HL-60 (cell line): ENCODE measurements around the gene LY86.
"Not testable (repeated sequence)": the region's sequence is repeated elsewhere in the genome, so short reads cannot be mapped to it uniquely, and the experiment has no call there.

Experiments
- DNase-seq, 2 experiments: peaks; one replicate each; pipeline ENCODE4 v3.0.0-alpha.2; 2010 to 2020; ENCODE audit warnings: low read depth in 1 of 2, low spot score in 1 of 2
- H3K27ac ChIP-seq: fragments of 250-450 bp; sonication (Bioruptor Pico); replicated peaks from 2 replicates; pipeline ENCODE4 v1.5.1; 2020; ENCODE audit warnings: mild to moderate bottlenecking, moderate library complexity
- H3K27me3 ChIP-seq: fragments of 250-450 bp; sonication (Bioruptor Pico); 2 replicates; pipeline ENCODE4 v1.5.1; 2021; ENCODE audit warnings: mild to moderate bottlenecking, moderate library complexity; ENCODE audit not compliant: insufficient read depth, poor library complexity, severe bottlenecking
- H3K4me3 ChIP-seq: replicated peaks from 2 replicates; pipeline ENCODE4 v1.5.1; 2011; ENCODE audit warnings: mild to moderate bottlenecking, control low read depth, low read length; ENCODE audit not compliant: insufficient read depth
- GABPA ChIP-seq: IDR thresholded peaks from 2 replicates; pipeline ENCODE4 v1.6.1; 2012; ENCODE audit warnings: low read depth
- POLR2AphosphoS5 ChIP-seq: IDR thresholded peaks from 2 replicates; pipeline ENCODE4 v1.6.1; 2012; ENCODE audit warnings: low read depth
- SPI1 ChIP-seq: IDR thresholded peaks from 2 replicates; pipeline ENCODE4 v1.6.1; 2012; ENCODE audit warnings: low read depth, mild to moderate bottlenecking, borderline replicate concordance
- TF ChIP-seq, protein P1 (sequence below): IDR thresholded peaks from one replicate; pipeline ENCODE4 v1.5.1; 2011; ENCODE audit warnings: low read length, control low read depth, inconsistent platforms; ENCODE audit not compliant: insufficient read depth
- TF ChIP-seq, protein P2 (sequence below): IDR thresholded peaks from 2 replicates; pipeline ENCODE4 v1.6.1; 2012; ENCODE audit warnings: low read depth; ENCODE audit not compliant: insufficient replicate concordance

The LY86 gene

DNA sequence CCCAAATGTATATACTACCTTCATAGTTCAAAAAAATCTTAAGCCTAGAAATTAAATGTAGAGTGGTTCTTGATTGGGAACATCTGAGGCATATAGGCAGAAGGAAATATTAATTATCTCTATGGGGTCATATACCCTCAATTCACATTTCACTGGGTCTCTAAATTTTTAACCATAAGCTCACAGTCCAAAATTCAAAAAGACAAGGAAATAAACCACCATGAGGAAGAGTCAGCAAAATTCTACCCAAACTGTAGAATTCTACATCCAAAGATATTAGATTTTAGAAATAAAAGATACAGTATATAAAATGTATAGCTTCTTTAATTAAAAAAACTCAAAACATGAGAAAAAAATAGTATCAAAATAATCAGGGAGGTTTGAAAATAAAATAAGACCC lies 15.5 kb downstream of the LY86 start:
- TF ChIP-seq, protein P1, sequence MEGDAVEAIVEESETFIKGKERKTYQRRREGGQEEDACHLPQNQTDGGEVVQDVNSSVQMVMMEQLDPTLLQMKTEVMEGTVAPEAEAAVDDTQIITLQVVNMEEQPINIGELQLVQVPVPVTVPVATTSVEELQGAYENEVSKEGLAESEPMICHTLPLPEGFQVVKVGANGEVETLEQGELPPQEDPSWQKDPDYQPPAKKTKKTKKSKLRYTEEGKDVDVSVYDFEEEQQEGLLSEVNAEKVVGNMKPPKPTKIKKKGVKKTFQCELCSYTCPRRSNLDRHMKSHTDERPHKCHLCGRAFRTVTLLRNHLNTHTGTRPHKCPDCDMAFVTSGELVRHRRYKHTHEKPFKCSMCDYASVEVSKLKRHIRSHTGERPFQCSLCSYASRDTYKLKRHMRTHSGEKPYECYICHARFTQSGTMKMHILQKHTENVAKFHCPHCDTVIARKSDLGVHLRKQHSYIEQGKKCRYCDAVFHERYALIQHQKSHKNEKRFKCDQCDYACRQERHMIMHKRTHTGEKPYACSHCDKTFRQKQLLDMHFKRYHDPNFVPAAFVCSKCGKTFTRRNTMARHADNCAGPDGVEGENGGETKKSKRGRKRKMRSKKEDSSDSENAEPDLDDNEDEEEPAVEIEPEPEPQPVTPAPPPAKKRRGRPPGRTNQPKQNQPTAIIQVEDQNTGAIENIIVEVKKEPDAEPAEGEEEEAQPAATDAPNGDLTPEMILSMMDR, result no peak
- TF ChIP-seq GABPA (no peak), POLR2AphosphoS5 (no peak), SPI1 (no peak)
- TF ChIP-seq, protein P2, sequence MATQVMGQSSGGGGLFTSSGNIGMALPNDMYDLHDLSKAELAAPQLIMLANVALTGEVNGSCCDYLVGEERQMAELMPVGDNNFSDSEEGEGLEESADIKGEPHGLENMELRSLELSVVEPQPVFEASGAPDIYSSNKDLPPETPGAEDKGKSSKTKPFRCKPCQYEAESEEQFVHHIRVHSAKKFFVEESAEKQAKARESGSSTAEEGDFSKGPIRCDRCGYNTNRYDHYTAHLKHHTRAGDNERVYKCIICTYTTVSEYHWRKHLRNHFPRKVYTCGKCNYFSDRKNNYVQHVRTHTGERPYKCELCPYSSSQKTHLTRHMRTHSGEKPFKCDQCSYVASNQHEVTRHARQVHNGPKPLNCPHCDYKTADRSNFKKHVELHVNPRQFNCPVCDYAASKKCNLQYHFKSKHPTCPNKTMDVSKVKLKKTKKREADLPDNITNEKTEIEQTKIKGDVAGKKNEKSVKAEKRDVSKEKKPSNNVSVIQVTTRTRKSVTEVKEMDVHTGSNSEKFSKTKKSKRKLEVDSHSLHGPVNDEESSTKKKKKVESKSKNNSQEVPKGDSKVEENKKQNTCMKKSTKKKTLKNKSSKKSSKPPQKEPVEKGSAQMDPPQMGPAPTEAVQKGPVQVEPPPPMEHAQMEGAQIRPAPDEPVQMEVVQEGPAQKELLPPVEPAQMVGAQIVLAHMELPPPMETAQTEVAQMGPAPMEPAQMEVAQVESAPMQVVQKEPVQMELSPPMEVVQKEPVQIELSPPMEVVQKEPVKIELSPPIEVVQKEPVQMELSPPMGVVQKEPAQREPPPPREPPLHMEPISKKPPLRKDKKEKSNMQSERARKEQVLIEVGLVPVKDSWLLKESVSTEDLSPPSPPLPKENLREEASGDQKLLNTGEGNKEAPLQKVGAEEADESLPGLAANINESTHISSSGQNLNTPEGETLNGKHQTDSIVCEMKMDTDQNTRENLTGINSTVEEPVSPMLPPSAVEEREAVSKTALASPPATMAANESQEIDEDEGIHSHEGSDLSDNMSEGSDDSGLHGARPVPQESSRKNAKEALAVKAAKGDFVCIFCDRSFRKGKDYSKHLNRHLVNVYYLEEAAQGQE, result no peak
- H3K27me3 ChIP-seq, result no peaks in the 10 kb centered on the region
- DNase-seq, result no peak
- no peak overlapping the region for H3K27ac ChIP-seq
- no peak overlapping the region for H3K4me3 ChIP-seq

DNA sequence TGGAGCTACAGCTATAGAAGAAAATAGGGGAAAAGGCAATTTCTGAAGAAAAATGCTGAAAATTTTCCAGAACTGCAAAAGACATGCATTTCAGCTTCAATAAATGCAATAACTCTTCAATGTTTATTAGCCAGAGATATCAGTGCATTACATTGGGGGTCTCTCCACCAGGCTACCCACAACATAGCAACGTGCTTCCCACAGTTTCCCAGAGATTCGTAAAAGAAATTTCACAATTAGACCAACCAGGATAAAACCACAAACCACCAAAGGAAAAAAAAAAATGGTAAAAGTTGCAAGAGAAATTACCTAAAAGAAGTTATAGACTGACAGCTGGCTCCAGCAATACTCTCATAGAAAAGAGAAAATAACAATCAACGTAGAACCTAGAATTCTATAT lies 16.0 kb downstream of the LY86 start:
- no peak for DNase-seq
- no peak overlapping the region for H3K27ac ChIP-seq

DNA sequence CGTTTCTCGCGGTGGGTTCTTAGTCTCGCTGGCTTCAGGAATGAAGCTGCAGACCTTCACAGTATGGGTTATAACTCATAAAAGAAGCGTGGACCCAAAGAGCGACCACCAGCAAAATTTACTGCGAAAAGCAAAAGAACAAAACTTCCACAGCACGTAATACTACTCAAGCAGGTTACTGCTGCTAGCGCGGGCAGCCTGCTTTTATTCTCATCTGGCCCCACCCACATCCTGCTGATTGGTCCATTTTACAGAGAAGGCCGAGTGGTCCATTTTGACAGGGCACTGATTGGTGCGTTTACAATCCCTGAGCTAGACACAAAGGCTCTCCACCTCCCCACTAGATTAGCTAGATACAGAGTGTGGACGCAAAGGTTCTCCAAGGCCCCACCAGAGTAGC lies 17.4 kb downstream of the LY86 start:
- Histone ChIP-seq H3K4me3 (no peak overlapping the region), H3K27ac (no peak overlapping the region), H3K27me3 (no peaks in the 10 kb centered on the region)
- TF ChIP-seq, protein P1, result no peak
- TF ChIP-seq SPI1, result no peak
- TF ChIP-seq POLR2AphosphoS5, result no peak
- TF ChIP-seq GABPA, result no peak
- TF ChIP-seq, protein P2, result no peak
- no peak for DNase-seq

More for the DNA sequence above, 16.0 kb downstream of the LY86 start:
- Histone ChIP-seq H3K4me3 (no peak overlapping the region), H3K27me3 (no peaks in the 10 kb centered on the region)
- TF ChIP-seq GABPA (no peak), POLR2AphosphoS5 (no peak), SPI1 (no peak)
- TF ChIP-seq, protein P2, result no peak
- TF ChIP-seq, protein P1, result no peak

DNA sequence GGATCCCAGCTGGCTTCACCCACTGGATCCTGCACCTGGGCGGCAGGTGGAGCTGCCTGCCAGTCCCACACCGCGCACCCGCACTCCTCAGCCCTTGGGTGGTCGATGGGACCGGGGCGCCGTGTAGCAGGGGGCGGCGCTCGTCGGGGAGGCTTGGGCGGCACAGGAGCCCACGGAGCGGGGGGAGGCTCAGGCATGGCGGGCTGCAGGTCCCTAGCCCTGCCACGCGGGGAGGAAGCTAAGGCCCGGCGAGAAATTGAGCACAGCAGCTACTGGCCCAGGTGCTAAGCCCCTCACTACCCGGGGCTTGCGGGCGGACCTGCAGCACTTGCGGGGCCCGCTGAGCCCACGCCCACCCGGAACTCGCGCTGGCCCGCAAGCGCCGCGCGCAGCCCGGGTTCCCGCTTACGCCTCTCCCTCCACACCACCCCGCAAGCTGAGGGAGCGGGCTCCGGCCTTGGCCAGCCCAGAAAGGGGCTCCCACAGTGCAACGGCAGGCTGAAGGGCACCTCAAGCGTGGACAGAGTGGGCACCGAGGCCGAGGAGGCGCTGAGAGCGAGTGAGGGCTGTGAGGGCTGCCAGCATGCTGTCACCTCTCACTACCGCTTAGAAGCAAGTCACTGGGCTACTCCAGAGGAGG lies 18.0 kb downstream of the LY86 start:
- not testable (repeated sequence) for DNase-seq, H3K27ac ChIP-seq, H3K4me3 ChIP-seq, H3K27me3 ChIP-seq
